Nucleus accumbens (tissue), 56 donors: ENCODE results near the gene TBC1D12.
A peak's percentile ranks its signal among the peaks of the same experiment; 100 is the strongest.

Experiments
- DNase-seq, 56 donors: peaks; one replicate each; lab custom pipeline; 2025; lab: John Stamatoyannopoulos, UW

TBC1D12 gene

GRCh38 chr10:94443047-94443446, 40.7 kb downstream of the TBC1D12 start:
- no peak for DNase-seq

- DNase-seq, result no peak
Measured at GRCh38 chr10:94443549-94443948, 41.2 kb downstream of the TBC1D12 start.

- DNase-seq, result no peak
Measured at GRCh38 chr10:94450782-94451181, 48.4 kb downstream of the TBC1D12 start.

- DNase-seq, result no peak
Measured at GRCh38 chr10:94451883-94452519, 49.7 kb downstream of the TBC1D12 start.

- DNase-seq, result no peak
Measured at GRCh38 chr10:94456942-94457341, 54.6 kb downstream of the TBC1D12 start.

GRCh38 chr10:94459385-94459784, 57.0 kb downstream of the TBC1D12 start:
- no peak for DNase-seq

- no peak for DNase-seq
Measured at GRCh38 chr10:94461503-94461902, 59.2 kb downstream of the TBC1D12 start.

GRCh38 chr10:94462130-94462529, 59.8 kb downstream of the TBC1D12 start:
- DNase-seq, result no peak

- no peak for DNase-seq
Measured at GRCh38 chr10:94465684-94466083, 63.3 kb downstream of the TBC1D12 start.

- DNase-seq, result no peak
Measured at GRCh38 chr10:94481410-94481809, 79.1 kb downstream of the TBC1D12 start.

- DNase-seq, result no peak
Measured at GRCh38 chr10:94483970-94484369, 81.6 kb downstream of the TBC1D12 start.

GRCh38 chr10:94485094-94485493, 82.8 kb downstream of the TBC1D12 start:
- no peak for DNase-seq

- no peak for DNase-seq
Measured at GRCh38 chr10:94487575-94487974, 85.2 kb downstream of the TBC1D12 start.

GRCh38 chr10:94489107-94489506, 86.8 kb downstream of the TBC1D12 start:
- DNase-seq, result peak in 2 of 56 donors; percentile 1 to 3

GRCh38 chr10:94489976-94490788, 87.8 kb downstream of the TBC1D12 start:
- no peak for DNase-seq

GRCh38 chr10:94490789-94491039, 88.4 kb downstream of the TBC1D12 start:
- no peak for DNase-seq

- DNase-seq, result no peak
Measured at GRCh38 chr10:94493463-94493862, 91.1 kb downstream of the TBC1D12 start.

GRCh38 chr10:94496010-94496409, 93.7 kb downstream of the TBC1D12 start:
- DNase-seq, result no peak

GRCh38 chr10:94496646-94497045, 94.3 kb downstream of the TBC1D12 start:
- no peak for DNase-seq

GRCh38 chr10:94500063-94500462, 97.7 kb downstream of the TBC1D12 start:
- DNase-seq, result no peak

GRCh38 chr10:94521276-94522250, 119.2 kb downstream of the TBC1D12 start:
- DNase-seq, result peak in 3 of 56 donors; percentile 4 to 10 (median 10)
